ENCODE data around the gene SOCS7.

Gene SOCS7

DNA sequence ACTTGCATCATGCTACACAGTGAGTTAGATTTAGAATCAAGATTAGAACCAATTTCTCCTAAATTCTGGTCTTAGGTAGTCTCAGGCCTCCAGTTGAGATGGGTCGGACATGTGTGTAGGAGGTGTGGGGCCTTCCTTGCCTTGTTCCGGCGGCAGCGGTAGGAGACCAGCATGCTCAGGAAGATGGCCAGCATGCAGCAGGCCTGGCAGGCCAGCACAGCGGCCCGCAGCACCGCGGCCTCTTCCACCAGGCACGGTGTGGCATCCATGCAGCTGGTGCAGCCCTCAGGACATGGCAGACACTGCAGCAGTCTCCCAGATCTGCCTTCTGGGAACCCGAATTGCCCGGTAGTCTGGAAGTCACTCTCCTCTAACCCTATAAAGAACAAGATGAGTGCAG lies 14.8 kb upstream of the SOCS7 start:
- Histone ChIP-seq H3K9me3 (ENCODE audit: control insufficient read depth, low read length) (no peaks in the 10 kb centered on the region), H3K27me3 (replicated peaks; ENCODE audit: control insufficient read depth, insufficient read depth, low read length, poor library complexity, severe bottlenecking) (no peaks in the 10 kb centered on the region), H3K27ac (ENCODE audit: insufficient read depth, low read length, poor library complexity, severe bottlenecking) (no peak overlapping the region), H3K4me1 (ENCODE audit: control insufficient read depth, insufficient read depth, low read length, poor library complexity, severe bottlenecking) (no peaks in the 10 kb centered on the region), H3K4me3 (ENCODE audit: insufficient read depth, low read depth, low read length, poor library complexity, severe bottlenecking) (no peak overlapping the region), H3K36me3 (ENCODE audit: control insufficient read depth, insufficient read depth, low read length) (no peaks in the 10 kb centered on the region)
- no peak for DNase-seq

DNA sequence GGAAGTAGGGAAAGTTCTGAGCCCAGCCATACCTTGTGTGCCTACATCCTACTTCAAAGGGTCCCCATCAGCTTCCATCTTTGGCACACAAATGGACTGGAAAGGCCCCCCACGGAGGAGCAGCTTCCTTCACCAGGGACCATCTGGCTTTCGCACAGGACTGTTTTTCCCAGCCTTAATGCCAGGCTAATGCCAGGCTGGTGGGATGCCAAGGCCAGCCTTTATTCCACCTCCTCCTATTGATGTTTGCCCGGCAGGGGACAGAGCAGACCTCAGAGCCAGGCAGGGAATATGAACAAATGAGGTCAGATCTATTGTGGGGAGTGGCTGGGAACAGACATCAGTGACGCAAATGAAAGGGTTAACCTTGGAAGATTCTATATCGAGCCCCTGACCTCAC lies 13.6 kb upstream of the SOCS7 start:
- DNase-seq: no peak
- Histone ChIP-seq H3K4me3 (ENCODE audit: insufficient read depth, low read depth, low read length, poor library complexity, severe bottlenecking) (no peak overlapping the region), H3K27me3 (replicated peaks; ENCODE audit: control insufficient read depth, insufficient read depth, low read length, poor library complexity, severe bottlenecking) (no peaks in the 10 kb centered on the region), H3K9me3 (ENCODE audit: control insufficient read depth, low read length) (no peaks in the 10 kb centered on the region), H3K27ac (ENCODE audit: insufficient read depth, low read length, poor library complexity, severe bottlenecking) (no peak overlapping the region), H3K4me1 (ENCODE audit: control insufficient read depth, insufficient read depth, low read length, poor library complexity, severe bottlenecking) (no peaks in the 10 kb centered on the region), H3K36me3 (ENCODE audit: control insufficient read depth, insufficient read depth, low read length) (no peaks in the 10 kb centered on the region)

DNA sequence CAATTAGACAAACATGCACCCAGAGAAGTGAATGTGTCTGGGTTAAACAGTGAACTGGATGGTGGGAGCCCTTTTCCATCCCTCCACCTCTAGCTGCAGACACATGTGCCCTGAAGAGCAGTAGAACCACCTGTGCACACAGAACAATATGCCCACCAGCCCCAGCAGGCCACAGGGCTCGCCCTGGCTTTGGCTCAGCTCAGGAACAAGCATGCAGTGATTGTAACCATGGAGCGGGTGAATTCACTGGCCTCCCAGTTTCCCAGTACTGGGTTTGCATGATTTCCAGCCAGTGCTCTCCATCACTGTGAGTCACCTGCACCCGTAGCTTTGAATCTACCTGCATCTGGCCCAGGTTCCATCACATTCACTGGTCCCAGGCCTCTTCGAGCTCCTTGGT lies 13.1 kb upstream of the SOCS7 start:
- Histone ChIP-seq H3K4me1 (ENCODE audit: control insufficient read depth, insufficient read depth, low read length, poor library complexity, severe bottlenecking) (no peaks in the 10 kb centered on the region), H3K9me3 (ENCODE audit: control insufficient read depth, low read length) (no peaks in the 10 kb centered on the region), H3K27ac (ENCODE audit: insufficient read depth, low read length, poor library complexity, severe bottlenecking) (no peak overlapping the region), H3K4me3 (ENCODE audit: insufficient read depth, low read depth, low read length, poor library complexity, severe bottlenecking) (no peak overlapping the region), H3K36me3 (ENCODE audit: control insufficient read depth, insufficient read depth, low read length) (no peaks in the 10 kb centered on the region), H3K27me3 (replicated peaks; ENCODE audit: control insufficient read depth, insufficient read depth, low read length, poor library complexity, severe bottlenecking) (no peaks in the 10 kb centered on the region)
- DNase-seq: no peak

- Histone ChIP-seq H3K4me3 (ENCODE audit: insufficient read depth, low read depth, low read length, poor library complexity, severe bottlenecking) (no peak overlapping the region), H3K36me3 (ENCODE audit: control insufficient read depth, insufficient read depth, low read length) (no peaks in the 10 kb centered on the region), H3K27ac (ENCODE audit: insufficient read depth, low read length, poor library complexity, severe bottlenecking) (no peak overlapping the region), H3K27me3 (replicated peaks; ENCODE audit: control insufficient read depth, insufficient read depth, low read length, poor library complexity, severe bottlenecking) (no peaks in the 10 kb centered on the region), H3K4me1 (ENCODE audit: control insufficient read depth, insufficient read depth, low read length, poor library complexity, severe bottlenecking) (no peaks in the 10 kb centered on the region), H3K9me3 (ENCODE audit: control insufficient read depth, low read length) (no peaks in the 10 kb centered on the region)
- no peak for DNase-seq
These were observed 11.8 kb upstream of the SOCS7 start for GRCh38 chr17:38339891-38340290.

GRCh38 chr17:38341035-38341721 lies 10.5 kb upstream of the SOCS7 start:
- Histone ChIP-seq H3K9me3 (ENCODE audit: control insufficient read depth, low read length) (no peaks in the 10 kb centered on the region), H3K36me3 (ENCODE audit: control insufficient read depth, insufficient read depth, low read length) (no peaks in the 10 kb centered on the region), H3K4me1 (ENCODE audit: control insufficient read depth, insufficient read depth, low read length, poor library complexity, severe bottlenecking) (no peaks in the 10 kb centered on the region), H3K4me3 (ENCODE audit: insufficient read depth, low read depth, low read length, poor library complexity, severe bottlenecking) (no peak overlapping the region), H3K27ac (ENCODE audit: insufficient read depth, low read length, poor library complexity, severe bottlenecking) (no peak overlapping the region), H3K27me3 (replicated peaks; ENCODE audit: control insufficient read depth, insufficient read depth, low read length, poor library complexity, severe bottlenecking) (no peaks in the 10 kb centered on the region)
- no peak for DNase-seq

- Histone ChIP-seq H3K27me3 (replicated peaks; ENCODE audit: control insufficient read depth, insufficient read depth, low read length, poor library complexity, severe bottlenecking) (no peaks in the 10 kb centered on the region), H3K4me3 (ENCODE audit: insufficient read depth, low read depth, low read length, poor library complexity, severe bottlenecking) (no peak overlapping the region), H3K27ac (ENCODE audit: insufficient read depth, low read length, poor library complexity, severe bottlenecking) (no peak overlapping the region), H3K36me3 (ENCODE audit: control insufficient read depth, insufficient read depth, low read length) (no peaks in the 10 kb centered on the region), H3K4me1 (ENCODE audit: control insufficient read depth, insufficient read depth, low read length, poor library complexity, severe bottlenecking) (no peaks in the 10 kb centered on the region), H3K9me3 (ENCODE audit: control insufficient read depth, low read length) (no peaks in the 10 kb centered on the region)
- no peak for DNase-seq
These were observed 8.6 kb upstream of the SOCS7 start for GRCh38 chr17:38342886-38343607.

DNA sequence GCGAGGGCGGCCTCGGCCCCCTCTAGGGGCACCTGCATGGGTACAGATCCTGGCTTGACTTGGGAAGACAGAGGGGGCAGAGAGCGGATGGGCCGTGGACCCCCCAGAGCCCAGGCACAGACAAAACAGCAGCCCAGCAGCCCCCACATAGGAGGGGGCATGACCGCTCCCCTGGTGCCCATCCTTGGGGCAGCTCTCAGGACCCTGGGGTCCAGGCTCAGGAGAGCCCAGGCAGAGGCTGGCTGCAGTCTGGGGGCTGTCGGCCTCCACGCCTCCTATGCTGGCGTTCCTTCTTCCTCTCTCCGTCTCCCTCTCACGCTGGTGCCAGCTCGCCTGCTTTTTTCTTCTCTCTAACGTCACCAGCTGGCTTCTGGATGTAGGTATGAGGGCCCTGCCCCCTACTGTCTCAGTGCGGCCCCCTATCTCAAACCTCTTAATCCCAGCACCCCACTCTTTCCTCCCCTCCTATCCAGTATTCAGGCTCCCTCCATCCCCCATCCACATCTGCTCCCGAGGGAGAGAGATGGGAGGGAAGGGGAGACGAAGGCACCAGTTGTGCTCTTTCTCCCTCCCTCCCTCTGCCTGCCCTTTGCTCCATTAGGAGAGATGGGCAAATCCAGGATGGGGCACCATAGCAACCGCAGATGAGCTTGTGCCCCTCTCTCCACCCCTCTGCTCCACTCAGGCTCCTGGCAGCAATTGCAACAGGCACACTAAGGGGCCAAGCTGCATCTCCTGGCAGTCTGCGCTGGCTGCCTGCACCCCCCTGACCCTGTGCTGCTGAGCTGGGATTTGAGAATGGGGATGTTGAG lies 7.8 kb upstream of the SOCS7 start, which contains the start of gene GPR179:
Gene GPR179, minus strand, starts transcription at position 349 of the 812 bp plus-strand sequence. Its CDS starts 167 bp downstream, at position 182.
- Histone ChIP-seq H3K9me3 (ENCODE audit: control insufficient read depth, low read length) (no peaks in the 10 kb centered on the region), H3K4me3 (ENCODE audit: insufficient read depth, low read depth, low read length, poor library complexity, severe bottlenecking) (no peak within 1 kb of the TSS), H3K4me1 (ENCODE audit: control insufficient read depth, insufficient read depth, low read length, poor library complexity, severe bottlenecking) (no peaks in the 10 kb centered on the region), H3K27ac (ENCODE audit: insufficient read depth, low read length, poor library complexity, severe bottlenecking) (no peak within 1 kb of the TSS), H3K36me3 (ENCODE audit: control insufficient read depth, insufficient read depth, low read length) (no peaks in the 10 kb centered on the region), H3K27me3 (replicated peaks; ENCODE audit: control insufficient read depth, insufficient read depth, low read length, poor library complexity, severe bottlenecking) (no peaks in the 10 kb centered on the region)
- DNase-seq: no peak

DNA sequence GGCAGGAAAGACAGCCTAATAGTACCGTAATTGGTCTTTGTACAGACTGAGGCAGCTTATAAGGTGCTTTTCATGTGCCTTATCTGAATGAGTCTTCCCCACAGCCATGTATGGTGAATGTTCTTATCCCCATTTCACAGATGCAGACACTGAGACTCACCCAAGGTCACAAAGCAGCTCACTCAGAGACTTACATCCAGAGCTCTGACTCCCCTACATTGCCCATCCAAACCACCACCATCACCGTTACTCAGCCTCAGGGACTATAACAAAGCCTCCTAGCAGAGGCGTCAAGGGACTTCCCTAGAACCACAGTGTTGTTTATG lies 7.3 kb upstream of the SOCS7 start:
- Histone ChIP-seq H3K27ac (ENCODE audit: insufficient read depth, low read length, poor library complexity, severe bottlenecking) (no peak overlapping the region), H3K27me3 (replicated peaks; ENCODE audit: control insufficient read depth, insufficient read depth, low read length, poor library complexity, severe bottlenecking) (no peaks in the 10 kb centered on the region), H3K36me3 (ENCODE audit: control insufficient read depth, insufficient read depth, low read length) (no peaks in the 10 kb centered on the region), H3K4me1 (ENCODE audit: control insufficient read depth, insufficient read depth, low read length, poor library complexity, severe bottlenecking) (no peaks in the 10 kb centered on the region), H3K9me3 (ENCODE audit: control insufficient read depth, low read length) (no peaks in the 10 kb centered on the region), H3K4me3 (ENCODE audit: insufficient read depth, low read depth, low read length, poor library complexity, severe bottlenecking) (no peak overlapping the region)
- no peak for DNase-seq

DNA sequence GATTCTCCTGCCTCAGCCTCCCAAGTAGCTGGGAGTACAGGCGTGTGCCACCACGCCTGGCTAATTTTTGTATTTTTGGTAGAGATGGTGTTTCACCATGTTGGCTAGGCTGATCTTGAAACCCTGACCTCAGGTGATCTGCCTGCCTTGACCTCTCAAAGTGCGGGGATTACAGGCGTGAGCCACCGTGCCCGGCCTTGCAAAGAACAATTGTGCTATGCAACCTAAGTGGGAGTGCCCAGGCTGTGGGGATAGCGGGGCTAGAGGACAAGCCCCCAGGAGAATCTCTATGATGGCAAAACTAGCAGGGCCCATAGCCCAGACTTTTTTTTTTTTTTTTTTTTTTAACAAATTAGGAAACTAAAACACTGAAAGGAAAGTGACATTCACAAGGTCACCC lies 5.9 kb upstream of the SOCS7 start:
- Histone ChIP-seq H3K27ac (ENCODE audit: insufficient read depth, low read length, poor library complexity, severe bottlenecking) (no peak overlapping the region), H3K4me1 (ENCODE audit: control insufficient read depth, insufficient read depth, low read length, poor library complexity, severe bottlenecking) (no peaks in the 10 kb centered on the region), H3K9me3 (ENCODE audit: control insufficient read depth, low read length) (no peaks in the 10 kb centered on the region), H3K27me3 (replicated peaks; ENCODE audit: control insufficient read depth, insufficient read depth, low read length, poor library complexity, severe bottlenecking) (no peaks in the 10 kb centered on the region), H3K4me3 (ENCODE audit: insufficient read depth, low read depth, low read length, poor library complexity, severe bottlenecking) (no peak overlapping the region), H3K36me3 (ENCODE audit: control insufficient read depth, insufficient read depth, low read length) (no peaks in the 10 kb centered on the region)
- DNase-seq: no peak
